Hepatocyte (in vitro differentiated cells): ENCODE measurements around the gene POC1A. TPM values are rescaled to one million over a fixed set of nuclear protein-coding genes. Genes with fewer than 3 reads are reported as not detected.
A peak's percentile ranks its signal among the peaks of the same experiment; 100 is the strongest.

Experiments used
- DNase-seq: peaks from one replicate; pipeline ENCODE4 v3.0.0-alpha.2; 2016; ENCODE audit warnings: low spot score
- H2AFZ ChIP-seq: fragments of 200-600 bp; sonication (generic); 2 replicates; pipeline ENCODE4 v1.6.0; 2016; ENCODE audit warnings: antibody characterized with exemption, mild to moderate bottlenecking
- H3K27ac ChIP-seq: fragments of 200-600 bp; sonication (generic); 2 replicates; pipeline ENCODE4 v1.5.1; 2016; ENCODE audit warnings: mild to moderate bottlenecking
- H3K27me3 ChIP-seq: fragments of 200-600 bp; sonication (generic); 2 replicates; pipeline ENCODE4 v1.6.1; 2016
- H3K36me3 ChIP-seq: fragments of 200-600 bp; sonication (generic); replicated peaks from 2 replicates; pipeline ENCODE4 v1.5.1; 2016; ENCODE audit warnings: low read depth; ENCODE audit not compliant: insufficient read depth
- H3K4me1 ChIP-seq: fragments of 200-600 bp; sonication (generic); 2 replicates; pipeline ENCODE4 v1.5.1; 2016; ENCODE audit warnings: mild to moderate bottlenecking, moderate library complexity; ENCODE audit not compliant: insufficient read depth
- H3K4me2 ChIP-seq: fragments of 200-600 bp; sonication (generic); 2 replicates; pipeline ENCODE4 v1.6.0; 2016
- H3K4me3 ChIP-seq: fragments of 200-600 bp; sonication (generic); 2 replicates; pipeline ENCODE4 v1.5.1; 2016; ENCODE audit warnings: mild to moderate bottlenecking
- H3K79me2 ChIP-seq: fragments of 200-600 bp; sonication (generic); 2 replicates; pipeline ENCODE4 v1.6.0; 2017; ENCODE audit warnings: mild to moderate bottlenecking
- H3K9me2 ChIP-seq: fragments of 200-600 bp; sonication (generic); replicated peaks from 2 replicates; pipeline ENCODE4 v1.6.0; 2017; ENCODE audit warnings: mild to moderate bottlenecking; ENCODE audit not compliant: insufficient read depth
- H3K9me3 ChIP-seq: fragments of 200-600 bp; sonication (generic); 2 replicates; pipeline ENCODE4 v1.5.1; 2016; ENCODE audit warnings: low read depth, mild to moderate bottlenecking
- H4K20me1 ChIP-seq: fragments of 200-600 bp; sonication (generic); 2 replicates; pipeline ENCODE4 v1.6.0; 2016; ENCODE audit warnings: mild to moderate bottlenecking; ENCODE audit not compliant: insufficient read depth, poor library complexity, severe bottlenecking
- EZH2 ChIP-seq: fragments of 200-600 bp; sonication (generic); IDR thresholded peaks from 2 replicates; pipeline ENCODE4 v1.6.1; 2016; ENCODE audit warnings: antibody characterized with exemption, mild to moderate bottlenecking, borderline replicate concordance
- EZH2phosphoT487 ChIP-seq: fragments of 200-600 bp; sonication (generic); IDR thresholded peaks from one replicate; pipeline ENCODE4 v1.6.1; 2018; ENCODE audit warnings: antibody characterized with exemption, mild to moderate bottlenecking, low read depth, moderate library complexity; ENCODE audit not compliant: unreplicated experiment, severe bottlenecking
- WGBS: methylation state at CpG from one replicate; pipeline ENCODE4 v1.1.6; 2016; ENCODE audit warnings: low lambda C conversion rate; ENCODE audit errors: missing lambda C conversion rate; 5-methylcytosine and 5-hydroxymethylcytosine counted together
- polyA plus RNA-seq: library from polyadenylated mRNA; unstranded; fragments of >200 nt; fragmentation: Nextera tagmentation; extraction: Ambion mirVana; gene quantifications from 2 replicates; pipeline ENCODE4 v1.2.1, GENCODE V29; 2016
- total RNA-seq: library from RNA; depleted of rRNA; stranded (reverse); fragments of >200 nt; gene quantifications from 2 replicates; pipeline ENCODE4 v1.2.3, GENCODE V29; 2014
- TF ChIP-seq, protein P1 (sequence below): fragments of 200-600 bp; sonication (generic); IDR thresholded peaks from 2 replicates; pipeline ENCODE4 v1.5.1; 2016; ENCODE audit warnings: antibody characterized with exemption, mild to moderate bottlenecking; ENCODE audit not compliant: poor library complexity

Gene POC1A
- total and polyA plus RNA-seq, 2 experiments from 2014 or later = 2.6 to 3.7 TPM

DNA sequence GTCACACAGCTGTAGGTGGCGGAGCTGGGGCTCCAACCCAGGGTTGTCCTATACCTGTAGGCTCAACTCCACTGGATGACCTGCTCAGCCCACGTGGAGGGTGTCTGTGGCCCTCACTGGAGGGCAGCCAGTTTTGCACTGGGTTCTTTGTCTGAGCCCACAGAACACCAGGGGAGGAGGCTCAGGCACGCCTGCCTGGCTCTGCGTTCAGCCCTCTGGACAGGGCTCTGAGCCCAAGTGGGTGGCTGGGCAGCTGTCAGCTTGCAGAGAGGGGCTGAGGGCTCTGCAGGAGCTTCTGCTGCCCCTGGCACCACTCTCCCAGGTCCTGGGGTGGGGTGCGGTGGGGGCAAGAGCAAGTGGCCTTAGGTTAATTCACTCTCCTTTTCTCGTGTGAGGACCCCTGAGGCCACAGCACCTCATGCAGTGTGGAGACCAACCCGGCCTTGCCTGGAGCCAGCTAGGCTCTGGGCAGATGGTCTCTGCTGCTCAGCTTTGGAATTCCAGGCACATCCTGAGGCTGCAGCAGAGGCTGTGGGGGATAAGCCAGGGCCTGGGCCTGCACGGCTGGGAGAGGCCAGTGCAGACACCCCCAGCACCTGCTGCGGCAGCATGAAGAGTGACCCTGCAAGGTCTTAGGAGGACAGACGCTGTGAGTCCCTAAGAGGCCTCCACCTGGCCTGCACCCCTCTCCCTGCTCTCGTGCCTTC, 121.4 kb downstream of the POC1A start:
- H3K79me2 ChIP-seq = no peaks in the 10 kb centered on the region
- H3K9me3 ChIP-seq = no peaks in the 10 kb centered on the region
- no peak overlapping the region for H2AFZ ChIP-seq
- no peak overlapping the region for H3K4me2 ChIP-seq
- peaks cover 8% of the 10 kb centered on the region for H3K4me1 ChIP-seq
- H3K4me3 ChIP-seq = no peak overlapping the region
- no peaks in the 10 kb centered on the region for H3K27me3 ChIP-seq
- TF ChIP-seq EZH2 = no peak
- TF ChIP-seq, protein P1, sequence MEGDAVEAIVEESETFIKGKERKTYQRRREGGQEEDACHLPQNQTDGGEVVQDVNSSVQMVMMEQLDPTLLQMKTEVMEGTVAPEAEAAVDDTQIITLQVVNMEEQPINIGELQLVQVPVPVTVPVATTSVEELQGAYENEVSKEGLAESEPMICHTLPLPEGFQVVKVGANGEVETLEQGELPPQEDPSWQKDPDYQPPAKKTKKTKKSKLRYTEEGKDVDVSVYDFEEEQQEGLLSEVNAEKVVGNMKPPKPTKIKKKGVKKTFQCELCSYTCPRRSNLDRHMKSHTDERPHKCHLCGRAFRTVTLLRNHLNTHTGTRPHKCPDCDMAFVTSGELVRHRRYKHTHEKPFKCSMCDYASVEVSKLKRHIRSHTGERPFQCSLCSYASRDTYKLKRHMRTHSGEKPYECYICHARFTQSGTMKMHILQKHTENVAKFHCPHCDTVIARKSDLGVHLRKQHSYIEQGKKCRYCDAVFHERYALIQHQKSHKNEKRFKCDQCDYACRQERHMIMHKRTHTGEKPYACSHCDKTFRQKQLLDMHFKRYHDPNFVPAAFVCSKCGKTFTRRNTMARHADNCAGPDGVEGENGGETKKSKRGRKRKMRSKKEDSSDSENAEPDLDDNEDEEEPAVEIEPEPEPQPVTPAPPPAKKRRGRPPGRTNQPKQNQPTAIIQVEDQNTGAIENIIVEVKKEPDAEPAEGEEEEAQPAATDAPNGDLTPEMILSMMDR = no peak
- TF ChIP-seq EZH2phosphoT487 = no peak
- no peaks in the 10 kb centered on the region for H3K9me2 ChIP-seq
- peak overlapping the region; percentile 42 for H3K27ac ChIP-seq
- WGBS = 83% methylated on average over 11 of the region's 11 CpGs
- H4K20me1 ChIP-seq = no peaks in the 10 kb centered on the region
- no peaks in the 10 kb centered on the region for H3K36me3 ChIP-seq
- no peak for DNase-seq

DNA sequence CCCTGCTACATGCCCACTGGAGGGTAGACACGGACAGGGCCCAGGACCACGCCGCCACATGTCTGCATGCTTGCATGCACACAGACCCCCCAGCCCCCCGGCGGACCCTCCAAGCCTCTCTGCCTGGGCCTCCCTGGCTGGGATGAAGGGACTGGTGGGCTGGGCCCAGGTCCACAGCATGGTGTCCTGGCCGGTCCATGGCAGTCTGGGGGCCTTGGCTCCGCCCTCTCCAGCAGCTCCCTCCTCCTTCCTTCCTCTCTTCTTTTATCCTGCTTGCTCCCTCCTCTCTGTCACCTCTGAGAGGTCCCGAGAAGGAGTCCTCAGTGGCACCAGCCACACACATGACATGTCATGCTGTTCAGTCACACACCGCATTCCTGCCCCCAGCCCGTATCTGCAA, 122.3 kb downstream of the POC1A start:
- WGBS = 94% methylated on average over 10 of the region's 10 CpGs
- no peaks in the 10 kb centered on the region for H3K36me3 ChIP-seq
- no peak overlapping the region for H3K4me3 ChIP-seq
- no peaks in the 10 kb centered on the region for H4K20me1 ChIP-seq
- H3K79me2 ChIP-seq = no peaks in the 10 kb centered on the region
- no peak for DNase-seq
- no peaks in the 10 kb centered on the region for H3K9me3 ChIP-seq
- peaks cover 8% of the 10 kb centered on the region for H3K4me1 ChIP-seq
- no peaks in the 10 kb centered on the region for H3K27me3 ChIP-seq
- H3K27ac ChIP-seq = no peak overlapping the region
- no peak overlapping the region for H3K4me2 ChIP-seq
- no peaks in the 10 kb centered on the region for H3K9me2 ChIP-seq
- H2AFZ ChIP-seq = no peak overlapping the region
- TF ChIP-seq EZH2phosphoT487 = no peak
- TF ChIP-seq, protein P1 = no peak
- TF ChIP-seq EZH2 = no peak

DNA sequence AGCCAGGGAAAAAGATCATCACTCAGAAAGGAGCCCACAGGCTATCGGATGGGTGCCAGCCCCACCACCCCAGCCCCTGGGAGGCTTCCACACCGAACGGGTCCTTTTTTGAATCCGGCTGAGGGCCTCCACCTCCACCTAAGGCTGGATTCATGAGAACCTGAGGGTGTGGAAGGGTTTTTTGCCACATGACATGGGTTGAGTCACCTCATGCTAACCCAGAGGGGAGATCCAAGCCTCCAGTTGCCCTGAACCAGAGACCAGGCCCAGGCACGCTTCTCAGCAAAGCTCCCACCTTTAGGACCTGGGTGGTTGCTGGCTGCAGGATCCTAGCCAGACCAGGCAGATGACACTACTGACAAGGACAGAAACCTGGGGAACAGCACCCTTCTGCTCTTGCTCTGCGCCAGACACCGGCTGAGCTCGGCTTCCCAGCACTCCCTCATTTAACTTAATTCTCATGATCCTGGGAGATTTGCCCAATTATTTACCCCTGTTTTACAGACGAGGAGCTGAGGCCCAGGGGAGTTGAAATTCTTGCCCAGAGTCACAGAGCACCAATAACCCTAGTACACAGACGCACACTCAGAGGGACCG, 123.4 kb downstream of the POC1A start:
- Histone ChIP-seq H3K9me3 (no peaks in the 10 kb centered on the region), H2AFZ (no peak overlapping the region)

More for the DNA sequence above, 123.4 kb downstream of the POC1A start:
- Histone ChIP-seq H3K4me2 (no peak overlapping the region), H3K4me3 (no peak overlapping the region), H3K27ac (no peak overlapping the region), H3K27me3 (no peaks in the 10 kb centered on the region), H3K79me2 (no peaks in the 10 kb centered on the region), H4K20me1 (no peaks in the 10 kb centered on the region), H3K36me3 (no peaks in the 10 kb centered on the region), H3K9me2 (no peaks in the 10 kb centered on the region), H3K4me1 (peaks cover 8% of the 10 kb centered on the region)
- DNase-seq = no peak
- TF ChIP-seq EZH2 (no peak), EZH2phosphoT487 (no peak)
- TF ChIP-seq, protein P1 = no peak
- 81% methylated on average over 11 of the region's 11 CpGs for WGBS
